Lower leg skin (tissue), 4 donors: ENCODE measurements around the gene NGLY1. TPM values are rescaled to one million over a fixed set of nuclear protein-coding genes. Genes with fewer than 3 reads are reported as not detected.

Experiments used
- DNase-seq, 2 donors: peaks; one replicate each; pipeline ENCODE4 v3.0.0-alpha.2; 2019; ENCODE audit warnings: low spot score in 2 of 2
- H3K4me3 ChIP-seq: fragments of 200-600 bp; sonication (generic); 2 replicates; pipeline ENCODE4 v1.5.1; 2017; ENCODE audit warnings: mild to moderate bottlenecking, low read depth; ENCODE audit not compliant: poor library complexity, severe bottlenecking
- CTCF ChIP-seq, 3 donors: fragments of 450-650 bp; IDR thresholded peaks; one replicate each; pipeline ENCODE4 v1.5.1; 2016; ENCODE audit warnings: antibody characterized with exemption in 3 of 3, mild to moderate bottlenecking in 3 of 3, moderate library complexity in 2 of 3
- POLR2A ChIP-seq, 2 donors: fragments of 450-650 bp; IDR thresholded peaks; one replicate each; pipeline ENCODE4 v1.6.1; 2016 to 2017; ENCODE audit warnings: antibody characterized with exemption in 2 of 2, mild to moderate bottlenecking in 1 of 2, moderate library complexity in 1 of 2
- WGBS, 2 donors: methylation state at CpG; one replicate each; pipeline ENCODE4 v1.1.5; 2018; 5-methylcytosine and 5-hydroxymethylcytosine counted together
- intact Hi-C: fragments of 100-400 bp; cut with DNase I; formaldehyde crosslinking; loops from one replicate; pipeline ENCODE4 v1.15.0; 2023; ENCODE audit warnings: low total_unique reads
- total RNA-seq, 4 donors: library from RNA; depleted of rRNA; stranded (reverse); fragments of >200 nt; gene quantifications; one replicate each; pipeline ENCODE4 v1.1.0, GENCODE V29; 2016

NGLY1 gene
- 10 to 100 TPM; 10.2 to 21.1 (median 17.0) TPM for total RNA-seq

GRCh38 chr3:25782938-25783660 is at the start of gene NGLY1:
NGLY1 (minus strand) TSS chr3:25783443; CDS start chr3:25783390, 53 bp downstream.
- intact Hi-C loops, result no loop called here
- WGBS, 2 donors, result 0 to 1% methylated on average over 17 to 25 of the region's 72 CpGs
- DNase-seq, result peak; percentile 70 to 96
- peak within 1 kb of the TSS; percentile 79 for H3K4me3 ChIP-seq
- TF ChIP-seq POLR2A (IDR thresholded peaks at IDR 0.05) (no peak), CTCF (IDR thresholded peaks at IDR 0.05) (no peak)

- H3K4me3 ChIP-seq, result no peak overlapping the region
- no peak for DNase-seq
- intact Hi-C loops, result no loop called here
- TF ChIP-seq POLR2A (IDR thresholded peaks at IDR 0.05) (no peak), CTCF (IDR thresholded peaks at IDR 0.05) (no peak)
- WGBS, 2 donors, result 8 to 16% methylated on average over 3 of the region's 3 CpGs
These were observed 48.3 kb upstream of the NGLY1 start for GRCh38 chr3:25831578-25831977.

- intact Hi-C loops, result no loop called here
- WGBS, 2 donors, result 50 to 60% methylated on average over 6 of the region's 6 CpGs
- H3K4me3 ChIP-seq, result no peak overlapping the region
- no peak for TF ChIP-seq CTCF (IDR thresholded peaks at IDR 0.05)
- TF ChIP-seq POLR2A (IDR thresholded peaks at IDR 0.05), result no peak
- DNase-seq, result no peak
These were observed 47.4 kb upstream of the NGLY1 start for GRCh38 chr3:25830373-25831280.

- WGBS, 2 donors, result 32% methylated on average over 2 of the region's 2 CpGs
- DNase-seq, result no peak
- no peak for TF ChIP-seq CTCF (IDR thresholded peaks at IDR 0.05)
- TF ChIP-seq POLR2A (IDR thresholded peaks at IDR 0.05), result no peak
- intact Hi-C loops, result no loop called here
- no peak overlapping the region for H3K4me3 ChIP-seq
These were observed 43.3 kb upstream of the NGLY1 start for GRCh38 chr3:25826510-25826909.

GRCh38 chr3:25823314-25823713 is 40.1 kb upstream of the NGLY1 start:
- WGBS, 2 donors, result 84 to 93% methylated on average over 3 of the region's 3 CpGs

More at GRCh38 chr3:25823314-25823713, 40.1 kb upstream of the NGLY1 start:
- intact Hi-C loops, result no loop called here
- no peak for DNase-seq
- TF ChIP-seq POLR2A (IDR thresholded peaks at IDR 0.05) (no peak), CTCF (IDR thresholded peaks at IDR 0.05) (no peak)
- no peak overlapping the region for H3K4me3 ChIP-seq
